WTC11 (cell line): Measurements from ENCODE around the gene MPIG6B.

Source experiments
- CBFB ChIP-seq: sonication (generic); formaldehyde crosslinking; IDR thresholded peaks from 2 replicates; pipeline ENCODE4 v1.8.1; 2022; ENCODE audit warnings: mild to moderate bottlenecking, low read depth, missing genetic modification reagents
- CDX4 ChIP-seq: fragments of 250-450 bp; sonication (Bioruptor Pico); IDR thresholded peaks from 2 replicates; pipeline ENCODE4 v1.9.0; 2021; ENCODE audit warnings: moderate library complexity, mild to moderate bottlenecking, inconsistent platforms, borderline replicate concordance
- CTCF ChIP-seq: fragments of 200-600 bp; IDR thresholded peaks from 2 replicates; pipeline ENCODE4 v1.8.0; 2022; ENCODE audit warnings: antibody characterized with exemption
- USF2 ChIP-seq: sonication (generic); formaldehyde crosslinking; IDR thresholded peaks from 2 replicates; pipeline ENCODE4 v1.8.1; 2023; ENCODE audit warnings: mild to moderate bottlenecking, missing genetic modification reagents, moderate library complexity

GRCh38 chr6:31718265-31718664 is 4.9 kb upstream of the MPIG6B start:
- TF ChIP-seq USF2 (no peak), CTCF (no peak), CDX4 (no peak), CBFB (CRISPR knock-in tag) (no peak)
